ENCODE measurements around the gene CIP2A. TPM values are rescaled to one million over a fixed set of nuclear protein-coding genes. Genes with fewer than 3 reads are reported as not detected.

Gene CIP2A
- total RNA-seq, 1 donor from 2014 or later: 1.9 TPM

DNA sequence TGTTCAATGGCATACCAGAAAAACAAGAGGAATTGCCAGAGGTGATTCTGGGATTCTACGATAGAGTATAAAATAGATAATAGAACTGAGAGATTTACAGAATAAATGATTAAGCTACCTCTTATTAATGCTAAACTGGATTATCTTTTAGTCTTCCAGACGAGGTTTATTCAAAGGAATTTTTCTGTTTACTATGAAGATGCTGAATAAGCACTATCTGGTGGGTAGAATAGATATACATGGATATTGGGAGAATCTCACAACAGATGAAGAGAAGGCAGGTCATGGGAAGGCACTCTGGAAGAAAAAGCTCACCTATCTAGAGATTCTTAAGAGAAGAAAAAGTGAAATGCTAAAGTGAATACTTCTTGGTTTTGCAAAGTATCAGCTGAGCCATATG, 11.2 kb downstream of the CIP2A start:
- Histone ChIP-seq H3K9me3 (no peaks in the 10 kb centered on the region), H3K4me3 (no peak overlapping the region), H3K27me3 (no peaks in the 10 kb centered on the region), H3K4me1 (no peaks in the 10 kb centered on the region), H3K36me3 (no peaks in the 10 kb centered on the region), H3K27ac (no peak overlapping the region)
- ATAC-seq: no peak
- intact Hi-C loops (cut with DNase I): no loop called here
- TF ChIP-seq, protein P1, sequence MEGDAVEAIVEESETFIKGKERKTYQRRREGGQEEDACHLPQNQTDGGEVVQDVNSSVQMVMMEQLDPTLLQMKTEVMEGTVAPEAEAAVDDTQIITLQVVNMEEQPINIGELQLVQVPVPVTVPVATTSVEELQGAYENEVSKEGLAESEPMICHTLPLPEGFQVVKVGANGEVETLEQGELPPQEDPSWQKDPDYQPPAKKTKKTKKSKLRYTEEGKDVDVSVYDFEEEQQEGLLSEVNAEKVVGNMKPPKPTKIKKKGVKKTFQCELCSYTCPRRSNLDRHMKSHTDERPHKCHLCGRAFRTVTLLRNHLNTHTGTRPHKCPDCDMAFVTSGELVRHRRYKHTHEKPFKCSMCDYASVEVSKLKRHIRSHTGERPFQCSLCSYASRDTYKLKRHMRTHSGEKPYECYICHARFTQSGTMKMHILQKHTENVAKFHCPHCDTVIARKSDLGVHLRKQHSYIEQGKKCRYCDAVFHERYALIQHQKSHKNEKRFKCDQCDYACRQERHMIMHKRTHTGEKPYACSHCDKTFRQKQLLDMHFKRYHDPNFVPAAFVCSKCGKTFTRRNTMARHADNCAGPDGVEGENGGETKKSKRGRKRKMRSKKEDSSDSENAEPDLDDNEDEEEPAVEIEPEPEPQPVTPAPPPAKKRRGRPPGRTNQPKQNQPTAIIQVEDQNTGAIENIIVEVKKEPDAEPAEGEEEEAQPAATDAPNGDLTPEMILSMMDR (IDR thresholded peaks at IDR 0.05): no peak
- DNase-seq: no peak

DNA sequence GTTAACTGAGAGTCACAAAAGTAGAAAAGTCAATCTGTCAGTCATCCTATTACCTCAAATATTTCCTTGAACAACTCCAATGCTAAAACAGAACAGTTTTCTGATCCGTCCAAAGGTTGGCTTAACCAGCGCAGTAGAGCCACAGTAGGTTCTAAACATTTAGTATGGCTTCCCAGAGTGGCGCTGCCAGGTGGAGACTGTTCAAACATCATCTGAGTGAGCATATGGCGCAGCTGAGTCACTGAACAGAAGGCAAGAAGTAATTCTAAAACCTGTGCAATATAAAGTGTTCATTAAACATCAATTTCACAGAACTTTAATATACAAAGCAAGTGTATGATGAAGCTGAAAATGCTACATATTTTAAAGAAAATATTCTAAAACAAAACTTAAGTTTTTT, 19.9 kb downstream of the CIP2A start:
- TF ChIP-seq, protein P1 (IDR thresholded peaks at IDR 0.05): no peak
- no peaks in the 10 kb centered on the region for H3K27me3 ChIP-seq
- no peak for ATAC-seq
- no peaks in the 10 kb centered on the region for H3K4me1 ChIP-seq
- no peak overlapping the region for H3K4me3 ChIP-seq
- H3K9me3 ChIP-seq: no peaks in the 10 kb centered on the region
- intact Hi-C loops (cut with DNase I): no loop called here
- H3K36me3 ChIP-seq: no peaks in the 10 kb centered on the region
- H3K27ac ChIP-seq: no peak overlapping the region
- no peak for DNase-seq

DNA sequence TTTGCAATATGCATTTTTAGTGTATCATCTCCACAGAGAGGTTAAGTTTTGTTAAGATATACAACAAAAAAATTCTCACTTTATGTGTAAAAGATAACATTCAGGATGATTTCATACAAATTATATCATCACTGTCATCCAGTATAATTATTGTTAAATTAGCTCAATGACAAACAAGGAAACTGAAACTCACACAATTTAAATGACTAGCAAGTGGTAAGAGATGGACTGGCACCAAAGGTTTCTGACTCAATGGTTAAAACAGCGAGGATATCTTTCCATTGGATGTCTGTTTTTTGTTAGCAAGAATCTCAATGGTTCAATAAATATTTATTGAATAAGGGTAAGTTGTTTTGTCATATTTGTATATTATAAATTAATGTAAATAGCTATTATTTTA, 22.6 kb downstream of the CIP2A start:
- DNase-seq: no peak
- H3K9me3 ChIP-seq: no peaks in the 10 kb centered on the region
- intact Hi-C loops (cut with DNase I): no loop called here
- H3K36me3 ChIP-seq: no peaks in the 10 kb centered on the region
- H3K27ac ChIP-seq: no peak overlapping the region
- no peak overlapping the region for H3K4me3 ChIP-seq
- ATAC-seq: no peak
- no peaks in the 10 kb centered on the region for H3K27me3 ChIP-seq
- TF ChIP-seq, protein P1 (IDR thresholded peaks at IDR 0.05): no peak
- H3K4me1 ChIP-seq: no peaks in the 10 kb centered on the region

DNA sequence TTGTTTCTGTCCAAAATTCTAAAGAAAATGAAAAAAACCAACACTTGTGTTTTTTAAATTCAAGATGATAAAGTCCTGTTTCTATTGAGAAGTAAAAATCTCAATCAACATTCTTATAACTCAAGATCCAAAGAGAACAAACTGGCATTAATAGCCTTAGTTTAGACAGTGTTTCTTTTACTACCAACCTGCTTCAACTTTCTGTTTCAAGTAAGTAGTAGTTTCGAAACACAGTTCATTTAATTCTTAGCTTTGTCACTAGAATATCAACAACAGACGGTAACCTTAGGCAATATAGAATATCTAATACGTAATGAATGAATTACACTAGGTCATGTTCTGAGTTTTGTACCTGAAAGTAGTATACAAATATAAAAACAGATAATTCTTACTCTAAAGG, 23.7 kb downstream of the CIP2A start:
- no peaks in the 10 kb centered on the region for H3K36me3 ChIP-seq
- H3K9me3 ChIP-seq: no peaks in the 10 kb centered on the region
- no peak for ATAC-seq
- no peak overlapping the region for H3K27ac ChIP-seq
- no peaks in the 10 kb centered on the region for H3K27me3 ChIP-seq
- TF ChIP-seq, protein P1 (IDR thresholded peaks at IDR 0.05): no peak
- no peaks in the 10 kb centered on the region for H3K4me1 ChIP-seq
- DNase-seq: no peak
- H3K4me3 ChIP-seq: no peak overlapping the region
- intact Hi-C loops (cut with DNase I): no loop called here

DNA sequence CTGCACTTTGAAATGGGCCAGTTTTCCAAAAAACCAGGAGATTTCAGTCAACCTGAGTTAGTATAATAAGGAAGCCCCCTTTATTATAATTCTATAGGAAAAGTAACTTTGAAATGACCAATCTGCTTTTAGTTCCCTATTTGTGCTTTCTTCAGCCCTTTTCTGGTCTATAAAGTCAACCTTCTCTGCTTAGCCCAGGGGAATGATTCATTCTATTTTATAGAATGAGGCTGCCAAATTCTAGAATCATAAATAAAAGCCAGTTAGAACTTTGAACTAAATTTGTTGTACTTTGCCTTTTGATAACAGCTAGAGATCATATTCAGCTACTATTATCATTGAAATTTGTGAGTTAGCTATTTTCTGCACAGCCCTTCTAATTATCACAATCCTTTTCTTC, 24.7 kb downstream of the CIP2A start:
- H3K9me3 ChIP-seq: no peaks in the 10 kb centered on the region
- intact Hi-C loops (cut with DNase I): no loop called here
- TF ChIP-seq, protein P1 (IDR thresholded peaks at IDR 0.05): no peak
- H3K36me3 ChIP-seq: no peaks in the 10 kb centered on the region
- no peaks in the 10 kb centered on the region for H3K27me3 ChIP-seq
- no peak for DNase-seq
- no peak overlapping the region for H3K27ac ChIP-seq
- H3K4me1 ChIP-seq: no peaks in the 10 kb centered on the region
- no peak for ATAC-seq
- H3K4me3 ChIP-seq: no peak overlapping the region

DNA sequence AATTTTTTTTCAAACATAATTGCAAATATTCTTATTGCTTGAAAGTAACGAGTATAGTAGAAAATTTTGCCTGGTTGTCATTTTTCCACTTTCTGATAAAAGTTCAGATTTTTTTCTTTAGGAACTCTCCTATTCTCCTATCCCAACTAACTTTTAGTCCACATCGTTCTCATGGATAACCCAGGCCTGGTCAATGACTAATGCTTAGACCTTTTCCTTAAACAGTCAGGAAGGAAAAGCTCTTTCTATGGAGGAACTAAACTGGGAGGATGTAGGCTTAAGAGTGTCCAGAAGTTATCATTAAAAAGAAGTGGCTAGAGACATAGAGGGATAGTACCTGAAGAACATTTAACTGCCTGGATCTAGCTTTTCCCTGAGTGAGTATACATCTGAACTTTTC, 26.7 kb downstream of the CIP2A start:
- Histone ChIP-seq H3K27ac (no peak overlapping the region), H3K4me3 (no peak overlapping the region), H3K27me3 (no peaks in the 10 kb centered on the region), H3K4me1 (no peaks in the 10 kb centered on the region), H3K36me3 (no peaks in the 10 kb centered on the region), H3K9me3 (no peaks in the 10 kb centered on the region)
- intact Hi-C loops (cut with DNase I): no loop called here
- DNase-seq (no peak), ATAC-seq (no peak)
- TF ChIP-seq, protein P1 (IDR thresholded peaks at IDR 0.05): no peak
